IMR-90 (cell line): Measurements from ENCODE around the gene KEAP1. TPM values are rescaled to one million over a fixed set of nuclear protein-coding genes. Genes with fewer than 3 reads are reported as not detected.

Experiments
- ATAC-seq: fragments of 200-7000 bp; cut with Tn5 transposase; 2 replicates; pipeline ENCODE4 v1.9.1; 2020; ENCODE audit warnings: low read depth, mild to moderate bottlenecking, moderate library complexity
- BruUV-seq: library from RNA; stranded (reverse); fragments of 400-500 nt; replicated peaks from 2 replicates; lab custom pipeline; 2021; lab: Mats Ljungman, UMichigan
- CTCF ChIA-PET: fragments of 300-600 bp; formaldehyde crosslinking; extraction: SDS; loops from one replicate; lab custom pipeline; 2021; ENCODE audit warnings: antibody characterized with exemption; lab: Yijun Ruan, JAX
- POLR2A ChIA-PET: fragments of 300-600 bp; sonication (Branson Sonifier 250); formaldehyde crosslinking; loops from one replicate; lab custom pipeline; 2022; ENCODE audit warnings: antibody characterized with exemption; ENCODE audit not compliant: unreplicated experiment; lab: Charles Lee
- DNase-seq: peaks from one replicate; pipeline ENCODE4 v3.0.0; 2013
- H2AFZ ChIP-seq: replicated peaks from 2 replicates; pipeline ENCODE3; 2013; ENCODE audit warnings: low read length, mild to moderate bottlenecking; ENCODE audit not compliant: poor library complexity
- H2AK5ac ChIP-seq: 2 replicates; pipeline ENCODE4 v1.6.1; 2013; ENCODE audit warnings: low read depth, low read length, inconsistent platforms
- H2AK9ac ChIP-seq: replicated peaks from 2 replicates; pipeline ENCODE3; 2013; ENCODE audit warnings: mild to moderate bottlenecking, low read depth, low read length, moderate library complexity; ENCODE audit not compliant: poor library complexity
- H2BK120ac ChIP-seq: 2 replicates; pipeline ENCODE4 v1.6.1; 2013; ENCODE audit warnings: low read depth, low read length, inconsistent platforms
- H2BK15ac ChIP-seq: 3 replicates; pipeline ENCODE4 v1.6.1; 2013; ENCODE audit warnings: low read depth, low read length, inconsistent platforms
- H2BK20ac ChIP-seq: 2 replicates; pipeline ENCODE4 v1.6.1; 2013; ENCODE audit warnings: low read depth, mild to moderate bottlenecking, inconsistent platforms, low read length, moderate library complexity
- H2BK5ac ChIP-seq: 2 replicates; pipeline ENCODE4 v1.6.1; 2013; ENCODE audit warnings: mild to moderate bottlenecking, low read depth, low read length, inconsistent platforms; ENCODE audit not compliant: poor library complexity, severe bottlenecking
- H3K14ac ChIP-seq: replicated peaks from 2 replicates; pipeline ENCODE4 v1.6.1; 2013; ENCODE audit warnings: low read depth, low read length, inconsistent platforms
- H3K18ac ChIP-seq: 2 replicates; pipeline ENCODE4 v1.6.1; 2013; ENCODE audit warnings: low read depth, low read length, control low read depth
- H3K23ac ChIP-seq: 2 replicates; pipeline ENCODE4 v1.6.1; 2013; ENCODE audit warnings: low read depth, low read length, inconsistent platforms
- H3K27ac ChIP-seq: 2 replicates; pipeline ENCODE4 v1.5.1; 2013; ENCODE audit warnings: mild to moderate bottlenecking, control low read depth, low read length; ENCODE audit not compliant: insufficient read depth
- H3K27me3 ChIP-seq: 2 replicates; pipeline ENCODE4 v1.6.1; 2013; ENCODE audit warnings: low read length; ENCODE audit not compliant: control insufficient read depth, insufficient read depth
- H3K36me3 ChIP-seq: 2 replicates; pipeline ENCODE4 v1.6.1; 2013; ENCODE audit warnings: low read length, mixed read lengths; ENCODE audit not compliant: control insufficient read depth, insufficient read depth
- H3K4ac ChIP-seq: 2 replicates; pipeline ENCODE4 v1.6.1; 2013; ENCODE audit warnings: low read depth, low read length, inconsistent platforms
- H3K4me1 ChIP-seq: 2 replicates; pipeline ENCODE4 v1.6.1; 2013; ENCODE audit warnings: low read length, mixed read lengths; ENCODE audit not compliant: control insufficient read depth, insufficient read depth
- H3K4me2 ChIP-seq: 2 replicates; pipeline ENCODE4 v1.6.1; 2013; ENCODE audit warnings: low read depth, mild to moderate bottlenecking, control low read depth, low read length, moderate library complexity
- H3K4me3 ChIP-seq: 2 replicates; pipeline ENCODE4 v1.5.1; 2013; ENCODE audit warnings: low read depth, mild to moderate bottlenecking, control low read depth, low read length, moderate library complexity; ENCODE audit not compliant: insufficient read depth
- H3K56ac ChIP-seq: 2 replicates; pipeline ENCODE4 v1.6.1; 2013; ENCODE audit warnings: low read length, inconsistent platforms; ENCODE audit not compliant: insufficient read depth; ENCODE audit errors: extremely low read depth
- H3K79me1 ChIP-seq, 2 experiments: 2 replicates each; pipeline ENCODE4 v1.6.1; 2013; ENCODE audit warnings: low read length in 2 of 2, inconsistent platforms in 1 of 2, low read depth in 1 of 2
- H3K9ac ChIP-seq: 2 replicates; pipeline ENCODE4 v1.6.1; 2013; ENCODE audit warnings: low read depth, low read length, control low read depth
- H3K9me1 ChIP-seq: 2 replicates; pipeline ENCODE4 v1.6.1; 2013; ENCODE audit warnings: low read length, inconsistent platforms; ENCODE audit not compliant: insufficient read depth
- H3K9me3 ChIP-seq: 2 replicates; pipeline ENCODE4 v1.6.1; 2013; ENCODE audit warnings: low read length; ENCODE audit not compliant: control insufficient read depth, insufficient read depth
- H4K20me1 ChIP-seq: 2 replicates; pipeline ENCODE4 v1.6.1; 2013; ENCODE audit warnings: low read length, inconsistent platforms; ENCODE audit not compliant: insufficient read depth
- H4K5ac ChIP-seq: 2 replicates; pipeline ENCODE4 v1.6.1; 2013; ENCODE audit warnings: mild to moderate bottlenecking, low read depth, low read length, control low read depth
- H4K8ac ChIP-seq, 2 experiments: 2 replicates each; pipeline ENCODE4 v1.6.1; 2013; ENCODE audit warnings: low read depth in 2 of 2, low read length in 2 of 2, control low read depth in 1 of 2, inconsistent platforms in 1 of 2
- H4K91ac ChIP-seq: 2 replicates; pipeline ENCODE4 v1.6.1; 2013; ENCODE audit warnings: low read depth, low read length, inconsistent platforms; ENCODE audit not compliant: insufficient read depth
- BHLHE40 ChIP-seq: fragments of 150-350 bp; IDR thresholded peaks from 2 replicates; pipeline ENCODE4 v1.6.1; 2016; ENCODE audit warnings: mild to moderate bottlenecking, low read depth, low read length
- CEBPB ChIP-seq: IDR thresholded peaks from 2 replicates; pipeline ENCODE4 v1.6.1; 2012; ENCODE audit warnings: low read depth, low read length, improper control_type of control experiment
- FOS ChIP-seq: fragments of 150-350 bp; IDR thresholded peaks from 2 replicates; pipeline ENCODE4 v1.6.1; 2016; ENCODE audit warnings: low read depth, low read length
- MAFK ChIP-seq: IDR thresholded peaks from 2 replicates; pipeline ENCODE4 v1.6.1; 2012; ENCODE audit warnings: low read depth, low read length, improper control_type of control experiment
- MAZ ChIP-seq: IDR thresholded peaks from 2 replicates; pipeline ENCODE4 v1.6.1; 2012; ENCODE audit warnings: low read depth, mild to moderate bottlenecking, low read length, improper control_type of control experiment, moderate library complexity, borderline replicate concordance
- NFE2L2 ChIP-seq: fragments of 150-350 bp; IDR thresholded peaks from 2 replicates; pipeline ENCODE4 v1.6.1; 2016; ENCODE audit warnings: low read depth, mild to moderate bottlenecking, low read length
- POLR2A ChIP-seq: IDR thresholded peaks from 2 replicates; pipeline ENCODE4 v1.6.1; 2012; ENCODE audit warnings: mild to moderate bottlenecking, low read depth, low read length
- RCOR1 ChIP-seq: IDR thresholded peaks from 2 replicates; pipeline ENCODE4 v1.6.1; 2012; ENCODE audit warnings: mild to moderate bottlenecking, low read length, improper control_type of control experiment; ENCODE audit not compliant: insufficient replicate concordance
- USF2 ChIP-seq: fragments of 150-350 bp; IDR thresholded peaks from 2 replicates; pipeline ENCODE4 v1.6.1; 2017; ENCODE audit warnings: mild to moderate bottlenecking, antibody characterized with exemption, low read length, low read depth
- WGBS, 2 experiments: methylation state at CpG; one replicate each; pipeline versions ENCODE4 v1.1.5 to v1.1.7; 2013; ENCODE audit warnings: missing lambda C conversion rate in 2 of 2; ENCODE audit not compliant: insufficient read length in 1 of 2; ENCODE audit errors: extremely low coverage in 2 of 2; 5-methylcytosine and 5-hydroxymethylcytosine counted together
- dilution Hi-C: fragments of 300-500 bp; cut with HindIII; formaldehyde crosslinking; loops from one replicate; pipeline ENCODE4 v1.14.3; 2018; ENCODE audit warnings: low sequenced_read_pairs; ENCODE audit not compliant: unreplicated experiment
- in situ Hi-C: fragments of 300-500 bp; cut with MboI; formaldehyde crosslinking; loops from 3 replicates; pipeline ENCODE4 v1.14.3; 2019; ENCODE audit warnings: low sequenced_read_pairs, inconsistent platforms, mixed read lengths
- intact Hi-C: fragments of 100-400 bp; cut with micrococcal nuclease; formaldehyde crosslinking; loops from 2 replicates; pipeline ENCODE4 v1.10.0; 2022
- polyA plus RNA-seq, 3 experiments: library from polyadenylated mRNA; depleted of rRNA; stranded (reverse); fragments of >200 nt; gene quantifications; 2 replicates each; pipeline ENCODE4 v1.2.3, GENCODE V29; 2012; ENCODE audit warnings: low replicate concordance in 1 of 3
- total RNA-seq: library from RNA; depleted of rRNA; stranded (reverse); fragments of >200 nt; gene quantifications from 2 replicates; pipeline ENCODE4 v1.2.3, GENCODE V29; 2012
- TF ChIP-seq, protein P1 (sequence below): conservative IDR thresholded peaks from 2 replicates; pipeline ENCODE4 v1.5.1; 2012; ENCODE audit warnings: mild to moderate bottlenecking, low read depth, low read length, improper control_type of control experiment

KEAP1 gene
- total and polyA plus RNA-seq, 2 of the 4 experiments (the other 2 are of a cell fraction) = 63.4 to 81.6 TPM

GRCh38 chr19:10513223-10513622, 10.1 kb upstream of the KEAP1 start:
- CTCF ChIA-PET = no interaction called here
- Histone ChIP-seq H4K91ac (no peak overlapping the region), H3K18ac (no peak overlapping the region), H2BK20ac (no peak overlapping the region), H2AK9ac (no peak overlapping the region), H3K9ac (no peak overlapping the region), H3K36me3 (no peaks in the 10 kb centered on the region), H3K4me1 (peaks cover 4% of the 10 kb centered on the region), H3K79me1 (no peaks in the 10 kb centered on the region), H2BK5ac (no peak overlapping the region), H2AK5ac (no peak overlapping the region), H4K8ac (no peak overlapping the region), H2AFZ (no peak overlapping the region), H2BK120ac (no peak overlapping the region), H3K4ac (no peak overlapping the region), H3K23ac (no peak overlapping the region), H4K5ac (no peak overlapping the region), H3K4me3 (no peak overlapping the region), H3K27ac (no peak overlapping the region), H3K9me1 (no peaks in the 10 kb centered on the region), H4K20me1 (no peaks in the 10 kb centered on the region), H3K27me3 (peaks cover 37% of the 10 kb centered on the region), H3K4me2 (no peak overlapping the region), H3K14ac (no peak overlapping the region), H2BK15ac (no peak overlapping the region), H3K56ac (no peak overlapping the region), H3K9me3 (no peaks in the 10 kb centered on the region)
- in situ Hi-C loops = no loop called here
- WGBS, 2 experiments = 71% methylated on average over 7 of the region's 7 CpGs; no CpG with 5 or more reads in 1 of the 2 experiments
- DNase-seq (no peak), ATAC-seq (no peak)
- BruUV-seq = no TSS peak
- dilution Hi-C loops = no loop called here
- POLR2A ChIA-PET = no interaction called here
- intact Hi-C loops = no loop called here
- TF ChIP-seq MAFK (no peak), MAZ (no peak), POLR2A (no peak), NFE2L2 (no peak), CEBPB (no peak), USF2 (no peak), FOS (no peak), RCOR1 (no peak), BHLHE40 (no peak)
- TF ChIP-seq, protein P1, sequence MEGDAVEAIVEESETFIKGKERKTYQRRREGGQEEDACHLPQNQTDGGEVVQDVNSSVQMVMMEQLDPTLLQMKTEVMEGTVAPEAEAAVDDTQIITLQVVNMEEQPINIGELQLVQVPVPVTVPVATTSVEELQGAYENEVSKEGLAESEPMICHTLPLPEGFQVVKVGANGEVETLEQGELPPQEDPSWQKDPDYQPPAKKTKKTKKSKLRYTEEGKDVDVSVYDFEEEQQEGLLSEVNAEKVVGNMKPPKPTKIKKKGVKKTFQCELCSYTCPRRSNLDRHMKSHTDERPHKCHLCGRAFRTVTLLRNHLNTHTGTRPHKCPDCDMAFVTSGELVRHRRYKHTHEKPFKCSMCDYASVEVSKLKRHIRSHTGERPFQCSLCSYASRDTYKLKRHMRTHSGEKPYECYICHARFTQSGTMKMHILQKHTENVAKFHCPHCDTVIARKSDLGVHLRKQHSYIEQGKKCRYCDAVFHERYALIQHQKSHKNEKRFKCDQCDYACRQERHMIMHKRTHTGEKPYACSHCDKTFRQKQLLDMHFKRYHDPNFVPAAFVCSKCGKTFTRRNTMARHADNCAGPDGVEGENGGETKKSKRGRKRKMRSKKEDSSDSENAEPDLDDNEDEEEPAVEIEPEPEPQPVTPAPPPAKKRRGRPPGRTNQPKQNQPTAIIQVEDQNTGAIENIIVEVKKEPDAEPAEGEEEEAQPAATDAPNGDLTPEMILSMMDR = no peak
